NCI-H1417 (cell line): ENCODE measurements around the gene PTBP3.
"Not testable (repeated sequence)": the region's sequence is repeated elsewhere in the genome, so short reads cannot be mapped to it uniquely, and the experiment has no call there.

Source experiments
- DNase-seq, 3 experiments: peaks; one replicate each; lab custom pipeline; 2025; lab: John Stamatoyannopoulos, UW

The PTBP3 gene, protein sequence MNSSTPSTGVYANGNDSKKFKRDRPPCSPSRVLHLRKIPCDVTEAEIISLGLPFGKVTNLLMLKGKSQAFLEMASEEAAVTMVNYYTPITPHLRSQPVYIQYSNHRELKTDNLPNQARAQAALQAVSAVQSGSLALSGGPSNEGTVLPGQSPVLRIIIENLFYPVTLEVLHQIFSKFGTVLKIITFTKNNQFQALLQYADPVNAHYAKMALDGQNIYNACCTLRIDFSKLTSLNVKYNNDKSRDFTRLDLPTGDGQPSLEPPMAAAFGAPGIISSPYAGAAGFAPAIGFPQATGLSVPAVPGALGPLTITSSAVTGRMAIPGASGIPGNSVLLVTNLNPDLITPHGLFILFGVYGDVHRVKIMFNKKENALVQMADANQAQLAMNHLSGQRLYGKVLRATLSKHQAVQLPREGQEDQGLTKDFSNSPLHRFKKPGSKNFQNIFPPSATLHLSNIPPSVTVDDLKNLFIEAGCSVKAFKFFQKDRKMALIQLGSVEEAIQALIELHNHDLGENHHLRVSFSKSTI

DNA sequence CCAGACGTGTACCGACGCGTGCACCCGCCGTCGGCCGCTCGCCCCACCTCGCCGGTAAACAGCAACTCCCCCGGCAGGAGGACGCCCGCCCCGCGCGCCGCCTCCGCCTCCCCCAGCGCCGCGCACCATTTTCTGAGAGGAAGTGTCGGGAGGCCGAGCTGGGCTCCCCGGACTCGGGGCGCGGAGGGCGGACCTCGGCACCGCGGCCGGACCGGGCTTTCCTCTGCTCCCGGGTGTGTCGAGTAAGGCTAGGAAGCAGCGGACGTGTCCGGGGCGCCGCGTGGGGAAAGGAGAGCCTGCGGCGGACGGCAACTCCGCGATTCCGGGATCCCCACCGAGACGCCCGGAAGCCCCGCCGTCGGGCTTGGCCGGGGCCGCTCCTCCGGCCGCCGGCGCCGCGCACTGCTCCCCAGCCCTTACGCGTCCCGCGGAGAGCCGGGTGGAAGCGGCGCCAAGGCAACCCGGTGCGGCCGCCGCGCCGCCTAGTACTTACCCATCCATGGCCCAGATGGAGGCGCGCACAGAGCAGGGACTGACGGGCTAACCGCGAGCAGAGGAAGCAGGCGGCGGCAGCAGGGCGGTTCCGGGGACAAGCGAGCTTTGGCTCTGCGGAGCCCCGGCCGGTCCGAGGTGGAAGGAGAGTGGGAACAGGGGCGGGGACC is at the start of gene PTBP3:
Gene PTBP3, minus strand, starts transcription at position 643 of the 662 bp plus-strand sequence. CDS start 35,754 bp downstream, outside the sequence.
- peak; percentile 49 to 99 (median 95) for DNase-seq

DNA sequence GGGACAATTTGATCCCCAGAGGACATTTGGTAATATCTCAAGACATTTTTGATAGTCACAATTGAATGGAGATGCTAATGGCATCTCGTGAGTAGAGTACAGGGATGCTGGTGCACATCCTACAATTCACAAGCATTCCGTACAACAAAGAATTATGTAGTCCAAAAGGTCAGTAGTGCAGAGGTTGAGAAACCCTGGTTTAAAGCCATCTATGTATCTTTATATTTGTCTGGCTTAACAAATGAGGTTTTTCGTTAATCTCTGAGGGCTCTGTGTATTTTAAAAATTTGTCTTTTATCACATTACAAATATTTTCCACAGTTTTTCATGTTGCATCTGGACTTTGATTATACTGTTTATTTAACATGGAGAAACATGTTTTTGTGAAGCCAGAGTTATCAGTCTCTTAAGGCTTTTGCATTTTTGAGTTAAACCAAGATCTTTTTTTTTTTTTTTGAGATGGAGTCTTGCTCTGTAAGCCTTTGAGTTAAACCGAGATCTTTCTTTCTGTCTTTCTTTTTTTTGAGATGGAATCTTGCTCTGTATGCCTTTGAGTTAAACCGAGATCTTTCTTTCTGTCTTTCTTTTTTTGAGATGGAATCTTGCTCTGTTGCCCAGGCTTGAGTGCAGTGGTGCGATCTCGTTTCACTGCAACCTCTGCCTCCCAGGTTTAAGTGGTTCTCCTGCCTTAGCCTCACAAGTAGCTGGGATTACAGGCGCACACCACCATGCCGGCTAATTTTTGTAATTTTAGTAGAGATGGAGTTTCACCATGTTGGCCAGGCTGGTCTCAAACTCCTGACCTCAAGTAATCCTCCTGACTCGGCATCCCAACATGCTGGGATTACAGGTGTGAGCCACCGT is 49.3 kb upstream of the PTBP3 start:
- DNase-seq: no peak

DNA sequence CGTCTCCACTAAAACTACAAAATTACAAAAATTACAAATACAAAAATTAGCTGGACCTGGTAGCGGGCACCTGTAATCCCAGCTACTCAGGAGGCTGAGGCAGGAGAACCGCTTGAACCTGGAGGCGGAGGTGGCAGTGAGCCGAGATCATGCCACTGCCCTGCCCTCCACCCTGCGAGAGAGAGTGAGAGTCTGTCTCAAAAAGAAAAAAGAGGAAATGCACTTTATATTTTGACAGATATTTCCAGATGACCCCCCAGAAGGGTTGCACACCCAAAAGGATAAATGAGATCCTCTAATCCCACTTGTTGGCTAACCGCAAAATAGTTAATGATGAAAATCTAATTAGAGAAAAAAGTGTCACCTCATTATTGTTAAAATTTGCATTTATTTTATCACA is 48.6 kb upstream of the PTBP3 start:
- no peak for DNase-seq

DNA sequence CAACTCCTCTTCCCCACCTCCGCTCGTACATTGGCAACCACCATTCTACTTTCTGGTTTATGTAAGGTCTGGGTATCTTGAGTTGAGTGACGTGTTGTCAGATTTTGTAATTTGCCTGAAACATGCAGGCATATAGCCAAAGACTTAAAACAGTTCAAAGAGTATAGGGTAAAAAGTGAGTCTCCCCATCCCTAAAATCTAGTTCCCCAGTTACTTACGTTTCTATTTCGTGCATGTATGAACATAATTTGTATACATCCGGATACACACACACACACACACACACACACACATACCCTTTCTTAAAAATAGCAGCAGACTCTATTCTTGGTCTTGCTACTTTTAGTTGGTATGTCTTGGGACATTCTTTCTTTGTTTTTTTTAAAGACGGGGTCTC is 47.4 kb upstream of the PTBP3 start:
- no peak for DNase-seq

DNA sequence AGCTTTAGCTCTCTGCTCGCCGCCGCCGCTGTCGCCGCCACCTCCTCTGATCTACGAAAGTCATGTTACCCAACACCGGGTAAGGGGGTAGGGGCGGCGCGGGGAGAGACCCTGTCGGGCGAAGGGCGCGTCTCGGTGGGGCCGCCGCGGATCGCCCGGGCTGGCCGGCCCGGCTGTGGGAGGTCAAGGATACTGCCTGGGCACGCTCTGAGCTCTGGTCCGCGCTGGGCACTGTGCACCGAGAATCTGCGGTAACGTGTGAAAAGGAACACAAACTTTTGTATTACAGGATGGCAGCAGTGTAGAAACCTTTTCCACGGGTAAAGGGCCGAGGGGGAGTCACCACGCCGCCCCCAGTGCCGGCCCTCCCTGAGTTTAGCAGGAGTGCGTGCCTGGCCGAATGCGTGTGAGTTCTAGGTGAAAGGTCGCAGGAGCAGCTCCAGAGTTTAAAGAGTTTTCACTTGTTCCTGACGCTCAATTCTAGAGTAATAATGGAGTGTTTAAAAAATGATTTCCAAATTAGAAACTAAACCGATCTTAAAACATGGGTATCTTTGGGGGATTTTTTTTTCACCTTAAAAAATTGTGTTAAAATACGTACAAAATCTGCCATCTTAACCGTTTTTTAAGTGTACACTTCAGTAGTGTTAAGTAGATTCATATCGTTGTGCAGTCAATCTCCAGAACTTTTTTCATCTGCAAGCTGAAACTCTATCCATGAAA is 46.8 kb upstream of the PTBP3 start, which contains the start of gene HSDL2:
Gene HSDL2, plus strand, starts transcription at position 7 of the 723 bp plus-strand sequence. Its CDS starts 56 bp downstream, at position 63.
- peak in 1 of 3 experiments; percentile 67 for DNase-seq

DNA sequence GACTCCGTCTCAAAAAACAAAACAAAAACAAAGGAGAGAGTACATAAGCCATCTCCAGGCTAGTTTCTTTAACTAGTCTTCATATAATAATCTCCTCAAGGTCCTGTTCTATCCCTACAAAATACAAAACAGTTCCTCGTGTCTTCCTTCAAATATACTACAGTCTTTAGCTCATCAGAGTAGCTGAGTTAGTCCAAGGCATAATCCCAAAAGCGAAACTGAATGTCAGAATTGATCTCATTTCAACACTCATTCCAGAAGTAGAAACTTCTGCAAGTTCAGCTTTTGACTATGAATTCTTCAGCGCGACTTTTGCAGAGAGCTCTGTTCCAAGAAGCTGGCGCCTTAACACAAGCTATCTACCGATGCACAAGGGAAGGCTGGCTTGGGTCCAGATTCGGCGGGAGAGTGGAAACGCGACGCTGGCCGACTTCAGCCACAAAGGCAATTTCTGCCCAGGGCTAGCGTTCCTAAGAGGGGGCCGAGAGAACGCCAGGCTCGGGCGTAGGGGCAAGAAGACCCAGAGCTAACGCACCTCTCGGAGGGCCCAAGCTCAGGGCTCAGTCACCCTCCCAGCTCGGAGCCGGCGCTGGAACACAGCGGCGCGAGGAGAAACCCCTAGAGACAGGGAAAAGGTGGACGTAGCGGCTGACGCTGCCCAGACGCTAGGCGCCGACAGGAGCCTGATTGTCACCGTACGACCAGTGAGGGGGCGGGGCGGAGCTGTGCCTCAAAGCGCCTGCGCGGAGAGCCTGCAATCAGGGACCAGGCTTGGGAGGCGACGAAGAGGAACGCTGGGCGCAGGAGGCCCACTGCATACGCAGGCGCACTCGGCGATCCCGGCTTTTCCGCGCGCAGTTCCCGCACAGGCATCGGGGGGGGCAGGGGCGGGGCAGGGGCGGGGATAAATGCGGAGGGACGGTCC is 46.0 kb upstream of the PTBP3 start:
- peak; percentile 93 to 100 (median 98) for DNase-seq

DNA sequence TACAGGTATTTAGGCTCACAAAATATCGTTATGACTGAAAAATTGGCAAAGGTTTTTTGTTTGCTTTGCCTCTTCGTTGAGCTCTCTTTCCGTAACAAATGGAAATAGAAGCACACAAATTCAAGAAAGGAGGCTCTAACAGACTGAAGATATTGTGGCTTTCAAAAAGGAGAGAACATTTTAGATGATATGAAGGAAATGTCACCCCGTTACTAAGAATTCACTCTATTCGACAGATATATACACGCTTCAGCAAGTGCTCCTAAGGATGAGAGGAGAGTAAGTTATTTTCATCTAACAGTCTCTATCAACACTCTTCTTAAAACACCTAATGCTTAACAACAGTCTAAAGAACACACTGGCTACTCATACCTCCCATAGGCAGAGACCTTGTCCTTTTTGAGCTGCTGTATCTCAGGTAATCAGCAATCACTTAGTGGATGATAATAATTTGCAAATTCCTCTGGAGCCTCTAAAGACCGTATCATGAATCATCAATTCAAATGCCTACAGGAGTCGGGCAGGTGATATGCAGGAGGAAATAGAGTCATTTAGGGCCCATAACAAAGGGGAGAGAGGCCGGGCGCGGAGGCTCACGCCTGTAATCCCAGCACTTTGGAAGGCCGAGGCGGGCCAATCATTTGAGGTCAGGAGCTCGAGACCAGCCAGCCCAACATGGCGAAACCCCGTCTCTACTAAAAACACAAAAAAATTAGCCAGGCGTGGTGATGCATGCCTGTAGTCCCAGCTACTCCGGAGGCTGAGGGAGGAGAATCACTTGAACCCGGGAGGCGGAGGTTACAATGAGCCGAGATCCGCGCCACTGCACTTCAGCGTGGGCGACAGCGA is 45.1 kb upstream of the PTBP3 start:
- DNase-seq: peak in 2 of 3 experiments; percentile 58 to 76

DNA sequence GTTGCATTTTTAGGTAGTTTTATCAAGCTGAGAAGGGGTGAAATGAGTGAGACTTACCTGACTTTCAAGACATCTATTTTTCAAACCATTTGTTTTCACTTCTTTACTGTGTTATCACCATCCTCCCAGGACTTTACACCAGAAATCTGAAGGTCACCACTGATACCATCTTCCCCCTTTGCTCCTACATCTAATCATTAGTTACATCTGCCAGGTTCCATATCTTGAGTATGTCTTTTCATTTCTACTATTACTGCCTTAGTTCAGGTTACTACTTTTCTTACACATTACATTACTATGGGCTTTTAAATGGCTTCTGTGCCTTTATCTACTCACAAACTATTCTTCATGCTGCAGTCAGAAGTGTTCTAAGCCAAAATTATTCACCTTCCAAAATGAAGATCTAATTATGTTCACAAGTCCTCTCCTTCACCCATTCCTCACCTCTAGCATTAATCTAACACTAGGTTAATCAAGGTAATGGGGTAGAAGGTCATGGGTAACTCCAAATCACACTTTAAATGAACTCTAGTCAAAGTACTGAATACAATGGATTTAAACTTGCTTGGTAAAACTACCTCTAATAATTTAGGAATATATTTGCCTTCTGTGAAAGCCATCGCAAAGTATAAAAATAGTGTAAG is 44.4 kb upstream of the PTBP3 start:
- DNase-seq: peak in 1 of 3 experiments; percentile 45

DNA sequence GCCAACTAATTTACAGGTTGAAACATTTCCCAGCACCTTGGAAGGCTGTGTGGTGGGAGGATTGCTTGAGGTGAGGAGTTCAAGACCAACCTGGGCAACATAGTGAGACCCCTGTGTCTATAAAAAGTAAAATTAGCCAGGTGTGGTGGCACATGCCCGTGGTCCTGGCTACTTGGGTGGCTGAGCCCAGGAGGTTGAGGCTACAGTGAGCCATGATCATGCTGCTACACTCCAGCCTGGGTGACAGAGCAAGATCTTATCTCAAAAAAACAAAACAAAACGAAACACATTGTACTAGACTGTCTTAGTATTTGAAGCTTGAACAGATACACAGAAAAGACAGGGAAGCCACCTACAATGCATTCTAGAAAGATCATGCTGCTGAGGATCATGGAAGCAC is 43.7 kb upstream of the PTBP3 start:
- no peak for DNase-seq

DNA sequence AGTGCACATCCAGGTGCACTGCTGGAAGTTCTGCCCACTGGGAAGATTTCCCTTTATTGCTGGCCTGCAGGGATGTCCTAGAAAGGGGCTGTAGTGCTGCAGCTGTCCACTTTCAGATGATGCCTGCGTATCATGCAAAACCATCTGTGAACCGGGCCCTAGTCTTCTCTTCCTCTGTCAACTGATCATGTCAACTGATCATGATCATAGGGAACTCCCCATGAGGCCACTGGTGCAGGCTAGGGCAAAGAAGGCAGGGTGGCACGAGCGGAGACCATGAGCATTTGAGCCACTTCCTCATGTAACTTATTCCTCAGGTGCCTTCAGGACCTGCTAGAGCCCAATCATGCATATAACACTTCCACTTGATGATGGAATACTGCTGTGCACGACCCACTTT is 41.9 kb upstream of the PTBP3 start:
- DNase-seq: no peak

DNA sequence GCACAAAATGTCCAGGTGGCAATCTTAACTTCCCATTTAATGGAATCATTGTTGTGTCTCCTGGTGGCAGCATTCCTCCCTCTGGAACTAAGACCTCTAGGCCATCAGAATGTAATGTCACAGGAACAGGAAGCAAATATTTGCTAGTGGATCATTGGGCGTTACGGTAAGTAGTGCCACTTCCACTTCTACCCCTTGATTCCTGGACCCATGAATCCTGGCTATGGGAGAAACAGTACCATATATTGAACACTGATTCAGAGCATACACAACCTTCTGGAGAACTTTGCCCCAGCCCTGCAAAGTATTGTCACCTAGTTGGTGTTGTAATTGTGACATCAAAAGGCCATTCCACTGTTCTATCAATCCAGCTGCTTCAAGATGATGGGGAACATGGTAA is 40.8 kb upstream of the PTBP3 start:
- DNase-seq: not testable (repeated sequence)

DNA sequence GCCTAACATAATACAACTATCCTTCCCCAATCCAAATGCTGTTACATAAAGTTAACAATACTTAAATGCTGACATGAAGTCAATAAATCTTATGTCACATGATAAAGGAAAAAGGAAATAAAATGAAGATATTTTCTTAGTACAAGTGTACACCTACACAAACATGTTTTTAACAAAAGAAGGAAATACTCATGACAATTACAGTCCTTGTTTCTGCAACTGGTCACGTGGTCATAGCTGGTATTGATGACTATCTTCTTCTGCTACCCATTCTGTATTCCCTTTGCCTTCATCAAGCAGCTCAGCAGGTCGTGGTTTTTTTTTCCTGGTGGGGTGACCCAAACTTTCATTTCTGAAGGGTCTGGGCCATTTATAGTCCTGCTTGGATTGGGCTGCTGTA is 40.2 kb upstream of the PTBP3 start:
- not testable (repeated sequence) for DNase-seq

DNA sequence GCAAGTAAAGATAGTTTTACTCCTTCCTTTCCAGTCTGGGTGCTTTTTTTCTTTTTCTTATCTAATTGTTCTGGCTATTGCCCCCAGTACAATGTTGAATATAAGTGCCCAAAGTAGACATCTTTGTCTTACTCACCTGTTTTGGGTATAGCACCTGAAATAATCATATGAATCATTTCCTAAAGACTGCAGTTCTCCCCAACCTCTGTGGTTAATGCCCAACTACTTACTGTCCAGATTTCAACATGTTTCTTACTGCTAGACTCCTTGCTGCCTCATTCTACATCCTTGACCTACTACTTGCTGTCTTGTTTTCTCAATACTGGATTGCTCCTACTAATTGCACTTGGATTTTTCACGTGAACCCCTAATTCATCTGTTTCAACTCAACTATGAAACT is 37.6 kb upstream of the PTBP3 start:
- DNase-seq: no peak

DNA sequence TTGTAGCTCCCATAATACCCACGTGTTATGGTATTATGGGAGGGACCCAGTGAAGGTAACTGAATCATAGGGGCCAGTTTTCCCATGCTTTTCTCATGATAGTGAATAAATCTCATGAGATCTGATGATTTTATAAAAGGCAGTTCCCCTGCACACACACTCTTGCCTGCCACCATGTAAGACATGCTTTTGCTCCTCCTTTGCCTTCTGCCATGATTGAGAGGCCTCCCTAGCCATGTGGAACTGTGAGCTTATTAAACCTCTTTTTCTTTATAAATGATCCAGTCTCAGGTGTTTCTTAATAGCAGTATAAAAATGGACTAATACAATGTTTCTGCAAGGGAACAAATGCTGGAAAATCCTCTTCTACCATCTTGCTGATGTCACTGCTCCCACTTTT is 36.4 kb upstream of the PTBP3 start:
- DNase-seq: no peak

DNA sequence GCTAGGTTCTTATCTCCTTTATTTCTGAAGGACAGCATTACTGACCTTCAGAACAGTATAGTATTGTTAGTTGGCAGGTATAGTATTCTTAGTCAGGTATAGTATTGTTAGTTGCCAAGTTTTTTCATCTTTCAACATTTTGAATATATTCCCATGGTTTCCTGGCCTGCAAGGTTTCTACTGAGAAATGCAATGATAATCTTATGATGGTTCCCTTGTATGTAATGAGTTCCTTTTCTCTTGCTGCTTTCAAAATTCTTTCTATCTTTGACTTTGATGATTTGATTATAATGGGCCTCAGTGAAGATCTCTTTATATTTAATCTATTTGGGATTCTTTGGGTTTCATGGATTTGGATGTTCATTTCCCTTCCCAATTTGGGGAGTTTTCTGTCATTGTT is 34.0 kb upstream of the PTBP3 start:
- DNase-seq: no peak

DNA sequence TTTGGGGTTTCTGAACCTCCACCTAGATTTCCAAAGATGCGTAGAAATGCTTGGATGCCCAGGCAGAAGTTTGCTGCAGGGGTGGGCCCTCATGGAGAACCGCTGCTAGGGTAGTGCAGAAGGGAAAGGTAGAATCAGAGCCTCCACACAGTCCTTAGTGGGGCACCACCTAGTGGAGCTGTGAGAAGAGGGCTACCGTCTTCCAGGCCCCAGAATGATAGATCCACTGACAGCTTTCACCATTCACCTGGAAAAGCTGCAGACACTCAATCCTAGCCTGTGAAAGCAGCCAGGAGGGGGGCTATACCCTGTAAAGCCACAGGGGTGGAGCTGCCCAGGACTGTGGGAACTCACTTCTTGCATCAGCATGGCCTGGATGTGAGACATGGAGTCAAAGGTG is 33.2 kb upstream of the PTBP3 start:
- no peak for DNase-seq

DNA sequence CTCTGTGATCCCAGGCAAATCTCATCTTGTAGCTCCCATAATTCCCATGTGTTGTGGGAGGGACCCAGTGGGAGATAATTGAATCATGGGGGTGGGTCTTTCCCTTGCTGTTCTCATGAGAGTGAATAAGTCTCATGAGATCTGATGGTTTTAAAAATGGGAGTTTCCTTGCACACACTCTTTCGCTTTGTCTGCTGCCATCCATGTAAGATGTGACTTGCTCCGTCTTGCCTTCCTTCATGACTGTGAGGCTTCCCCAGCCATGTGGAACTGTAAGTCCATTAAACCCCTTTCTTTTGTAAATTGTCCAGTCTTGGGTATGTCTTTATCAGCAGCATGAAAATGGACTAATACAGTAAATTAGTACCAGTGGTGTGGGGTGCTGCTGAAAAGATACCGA is 31.8 kb upstream of the PTBP3 start:
- not testable (repeated sequence) for DNase-seq

DNA sequence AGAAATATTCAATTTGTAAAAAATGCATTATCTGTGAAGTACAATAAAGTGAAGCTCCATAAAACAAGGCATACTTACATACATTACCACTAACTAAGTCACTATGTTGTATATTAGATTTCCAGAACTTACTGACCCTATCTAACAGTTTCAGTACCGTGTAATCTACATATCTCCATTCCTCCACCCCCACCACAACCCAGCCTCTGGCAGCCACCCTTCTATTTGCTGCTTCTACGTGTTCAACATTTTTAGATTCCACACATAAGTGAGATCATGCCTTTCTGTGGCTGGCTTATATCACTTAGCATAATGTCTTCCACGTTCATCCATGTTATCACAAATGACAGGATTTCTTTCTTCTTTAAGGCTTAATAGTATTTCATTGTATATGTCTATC is 31.3 kb upstream of the PTBP3 start:
- no peak for DNase-seq

DNA sequence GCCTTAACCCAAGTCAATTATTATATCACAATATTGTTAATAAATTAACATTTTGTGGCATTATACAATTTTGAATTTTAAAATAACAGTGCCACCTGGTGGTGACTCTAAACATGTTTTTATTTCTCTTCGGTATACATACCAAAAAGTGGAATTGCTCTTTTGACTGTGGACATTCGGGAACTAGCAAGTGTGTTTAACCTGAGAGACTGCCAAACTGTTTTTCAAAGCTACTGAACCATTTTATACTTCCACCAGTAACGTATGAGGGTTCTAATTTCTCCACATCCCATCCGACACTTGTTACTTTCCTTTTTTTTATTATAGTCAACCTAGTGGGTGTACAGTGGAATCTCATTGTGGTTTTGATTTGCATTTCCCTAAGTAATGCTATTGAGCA is 28.2 kb upstream of the PTBP3 start:
- DNase-seq: peak; percentile 22 to 75 (median 39)
